Measurements from ENCODE around the gene CARM1. TPM values are rescaled to one million over a fixed set of nuclear protein-coding genes. Genes with fewer than 3 reads are reported as not detected.

The CARM1 gene
- total and polyA plus RNA-seq, 7 donors: 59.1 to 110 (median 94.7) TPM

GRCh38 chr19:10922638-10923014 lies 51.3 kb downstream of the CARM1 start:
- Histone ChIP-seq H3K4me3 (no peak overlapping the region), H3K9me3 (no peaks in the 10 kb centered on the region), H3K36me3 (ENCODE audit: insufficient read depth in 1 of 2, low read depth in 1 of 2) (peaks cover 5 to 67% of the 10 kb centered on the region in 2 donors), H3K4me1 (peaks cover 4% of the 10 kb centered on the region), H3K27ac (peak overlapping the region; percentile 85), H3K27me3 (ENCODE audit: insufficient read depth in 3 of 3, low read length in 2 of 3) (no peaks in the 10 kb centered on the region)
- intact Hi-C loops (cut with DNase I): no loop called here
- ATAC-seq: no peak
- 75 to 92% (median 77%) methylated on average over 13 of the region's 13 CpGs for WGBS, 3 donors
- TF ChIP-seq CTCF (IDR thresholded peaks at IDR 0.05): no peak
- DNase-seq: no peak

GRCh38 chr19:10923260-10924112 lies 52.1 kb downstream of the CARM1 start:
- Histone ChIP-seq H3K9me3 (no peaks in the 10 kb centered on the region), H3K27me3 (ENCODE audit: insufficient read depth in 3 of 3, low read length in 2 of 3) (no peaks in the 10 kb centered on the region), H3K4me3 (no peak overlapping the region), H3K4me1 (peaks cover 8% of the 10 kb centered on the region), H3K36me3 (ENCODE audit: insufficient read depth in 1 of 2, low read depth in 1 of 2) (peaks cover 5 to 58% of the 10 kb centered on the region in 2 donors), H3K27ac (peak overlapping the region; percentile 85)
- no peak for ATAC-seq
- no peak for DNase-seq
- WGBS, 3 donors: 66 to 77% (median 71%) methylated on average over 27 to 29 of the region's 29 CpGs
- no peak for TF ChIP-seq CTCF (IDR thresholded peaks at IDR 0.05)
- intact Hi-C loops (cut with DNase I): loop anchor here in 1 of 2 donors (2.0 kb wide), 1 partner anchor 51 kb away; no protein-coding TSS in a partner anchor

GRCh38 chr19:10924597-10924996 lies 53.2 kb downstream of the CARM1 start:
- Histone ChIP-seq H3K4me1 (peaks cover 12% of the 10 kb centered on the region), H3K9me3 (no peaks in the 10 kb centered on the region), H3K4me3 (no peak overlapping the region), H3K36me3 (ENCODE audit: insufficient read depth in 1 of 2, low read depth in 1 of 2) (peaks cover 5 to 48% of the 10 kb centered on the region in 2 donors), H3K27ac (peak overlapping the region; percentile 46), H3K27me3 (ENCODE audit: insufficient read depth in 3 of 3, low read length in 2 of 3) (no peaks in the 10 kb centered on the region)
- intact Hi-C loops (cut with DNase I): loop anchor here in 1 of 2 donors (2.0 kb wide), 1 partner anchor 52 kb away; no protein-coding TSS in a partner anchor
- DNase-seq: no peak
- 59 to 80% (median 71%) methylated on average over 13 of the region's 13 CpGs for WGBS, 3 donors
- no peak for TF ChIP-seq CTCF (IDR thresholded peaks at IDR 0.05)
- no peak for ATAC-seq

- H3K27me3 ChIP-seq (ENCODE audit: insufficient read depth in 3 of 3, low read length in 2 of 3): no peaks in the 10 kb centered on the region
- WGBS, 3 donors: 6 to 7% (median 6%) methylated on average over 34 to 47 of the region's 47 CpGs
- intact Hi-C loops (cut with DNase I): loop anchor here in 1 of 2 donors (5.0 kb wide), 1 partner anchor 51 kb away; no protein-coding TSS in a partner anchor
- peak overlapping the region; percentile 84 for H3K27ac ChIP-seq
- no peak for DNase-seq
- peak in 3 of 4 donors; percentile 0 to 8 (median 7) for ATAC-seq
- H3K36me3 ChIP-seq (ENCODE audit: insufficient read depth in 1 of 2, low read depth in 1 of 2): peaks cover 3 to 39% of the 10 kb centered on the region in 2 donors
- peaks cover 26% of the 10 kb centered on the region for H3K4me1 ChIP-seq
- TF ChIP-seq CTCF (IDR thresholded peaks at IDR 0.05): no peak
- H3K4me3 ChIP-seq: peak overlapping the region; percentile 99
- H3K9me3 ChIP-seq: no peaks in the 10 kb centered on the region
Measured at GRCh38 chr19:10927730-10928562, 56.6 kb downstream of the CARM1 start.
